ENCODE results near the gene AFF3.

DNA sequence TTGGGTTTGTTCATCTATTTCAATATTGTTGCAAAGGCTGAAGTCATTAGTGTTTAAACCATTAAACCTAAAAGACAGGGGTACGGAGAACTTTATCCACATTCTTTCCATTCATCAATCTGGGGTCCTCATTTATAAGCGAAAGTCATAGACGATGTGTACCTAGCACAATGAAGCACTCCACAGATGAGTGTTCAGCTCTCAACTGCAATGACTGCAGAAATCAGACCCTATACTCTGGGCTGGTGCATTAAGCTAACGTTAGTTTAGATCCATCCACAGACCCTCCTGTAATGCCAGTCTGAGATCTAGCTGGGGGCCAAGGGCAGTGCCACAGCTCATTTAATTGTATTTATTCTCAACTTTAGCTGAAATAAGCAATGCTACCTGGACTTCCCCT lies 155.2 kb downstream of the AFF3 start:
- TF ChIP-seq, protein P1, sequence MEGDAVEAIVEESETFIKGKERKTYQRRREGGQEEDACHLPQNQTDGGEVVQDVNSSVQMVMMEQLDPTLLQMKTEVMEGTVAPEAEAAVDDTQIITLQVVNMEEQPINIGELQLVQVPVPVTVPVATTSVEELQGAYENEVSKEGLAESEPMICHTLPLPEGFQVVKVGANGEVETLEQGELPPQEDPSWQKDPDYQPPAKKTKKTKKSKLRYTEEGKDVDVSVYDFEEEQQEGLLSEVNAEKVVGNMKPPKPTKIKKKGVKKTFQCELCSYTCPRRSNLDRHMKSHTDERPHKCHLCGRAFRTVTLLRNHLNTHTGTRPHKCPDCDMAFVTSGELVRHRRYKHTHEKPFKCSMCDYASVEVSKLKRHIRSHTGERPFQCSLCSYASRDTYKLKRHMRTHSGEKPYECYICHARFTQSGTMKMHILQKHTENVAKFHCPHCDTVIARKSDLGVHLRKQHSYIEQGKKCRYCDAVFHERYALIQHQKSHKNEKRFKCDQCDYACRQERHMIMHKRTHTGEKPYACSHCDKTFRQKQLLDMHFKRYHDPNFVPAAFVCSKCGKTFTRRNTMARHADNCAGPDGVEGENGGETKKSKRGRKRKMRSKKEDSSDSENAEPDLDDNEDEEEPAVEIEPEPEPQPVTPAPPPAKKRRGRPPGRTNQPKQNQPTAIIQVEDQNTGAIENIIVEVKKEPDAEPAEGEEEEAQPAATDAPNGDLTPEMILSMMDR (IDR thresholded peaks at IDR 0.05): no peak
- TF ChIP-seq POLR2A (IDR thresholded peaks at IDR 0.05): no peak
